NCI-H345 (cell line): ENCODE results near the gene BAZ2B.
A peak's percentile ranks its signal among the peaks of the same experiment; 100 is the strongest.

Experiments used
- DNase-seq: peaks from one replicate; lab custom pipeline; 2025; lab: John Stamatoyannopoulos, UW

The BAZ2B gene

GRCh38 chr2:159317392-159318088 lies 298.8 kb downstream of the BAZ2B start:
- no peak for DNase-seq

GRCh38 chr2:159307942-159308341 lies 308.4 kb downstream of the BAZ2B start:
- DNase-seq, result no peak

- DNase-seq, result no peak
These were observed 315.8 kb downstream of the BAZ2B start for GRCh38 chr2:159300586-159300985.

- DNase-seq, result no peak
These were observed 317.4 kb downstream of the BAZ2B start for GRCh38 chr2:159298967-159299366.

GRCh38 chr2:159297042-159297707 lies 319.2 kb downstream of the BAZ2B start:
- no peak for DNase-seq

- DNase-seq, result no peak
These were observed 324.2 kb downstream of the BAZ2B start for GRCh38 chr2:159292157-159292556.

GRCh38 chr2:159290289-159290907 lies 325.9 kb downstream of the BAZ2B start:
- DNase-seq, result peak; percentile 30

GRCh38 chr2:159287733-159288132 lies 328.6 kb downstream of the BAZ2B start:
- DNase-seq, result no peak

- DNase-seq, result peak; percentile 96
These were observed 329.5 kb downstream of the BAZ2B start for GRCh38 chr2:159286709-159287441.

GRCh38 chr2:159285929-159286708 lies 330.2 kb downstream of the BAZ2B start, which contains the start of gene WDSUB1:
Gene WDSUB1 (minus strand): TSS chr2:159286703. CDS start chr2:159283069, 3,634 bp downstream.
- DNase-seq, result peak; percentile 74

GRCh38 chr2:159285433-159285832 lies 330.9 kb downstream of the BAZ2B start:
- no peak for DNase-seq

GRCh38 chr2:159283529-159283928 lies 332.8 kb downstream of the BAZ2B start:
- DNase-seq, result no peak

- DNase-seq, result no peak
These were observed 335.3 kb downstream of the BAZ2B start for GRCh38 chr2:159281002-159281401.

GRCh38 chr2:159279700-159280099 lies 336.6 kb downstream of the BAZ2B start:
- no peak for DNase-seq

- no peak for DNase-seq
These were observed 341.2 kb downstream of the BAZ2B start for GRCh38 chr2:159275111-159275510.

GRCh38 chr2:159272156-159272555 lies 344.2 kb downstream of the BAZ2B start:
- no peak for DNase-seq

GRCh38 chr2:159270744-159271379 lies 345.5 kb downstream of the BAZ2B start:
- no peak for DNase-seq
